Measurements from ENCODE around the gene DCC.

GRCh38 chr18:53443831-53444230 is 1103.8 kb downstream of the DCC start:
- no peak for TF ChIP-seq CTCF (IDR thresholded peaks at IDR 0.05)
- no peak for TF ChIP-seq POLR2A (IDR thresholded peaks at IDR 0.05)
